ENCODE measurements around the gene SH3BGRL3. TPM values are rescaled to one million over a fixed set of nuclear protein-coding genes. Genes with fewer than 3 reads are reported as not detected.

Gene SH3BGRL3
- total and polyA plus RNA-seq, 2 of the 13 experiments (the other 11 are each of a cell fraction or from before 2014, with no cell fraction given), result 11.4 to 12.2 TPM

GRCh38 chr1:26300578-26301275 lies 20.8 kb downstream of the SH3BGRL3 start:
- BruUV-seq (replicated peaks), result no TSS peak
- no peak overlapping the region for H3K27ac ChIP-seq (ENCODE audit: extremely low read length, insufficient read depth, low read length)
- CTCF ChIA-PET (ENCODE audit: low intra/inter-chr PET ratio, low total read pairs), result no interaction called here

More at GRCh38 chr1:26300578-26301275, 20.8 kb downstream of the SH3BGRL3 start:
- Histone ChIP-seq H3K4me3 (replicated peaks in 1 of 3; ENCODE audit: insufficient read depth in 1 of 3, low read depth in 2 of 3, low read length in 3 of 3) (no peak overlapping the region), H2AFZ (ENCODE audit: low read length) (no peak overlapping the region), H3K9ac (ENCODE audit: insufficient read depth, low read depth, low read length) (no peak overlapping the region), H3K4me1 (ENCODE audit: insufficient read depth, low read length) (peaks cover 19% of the 10 kb centered on the region), H3K36me3 (replicated peaks in 1 of 2; ENCODE audit: control insufficient read depth in 1 of 2, insufficient read depth in 2 of 2, low read length in 2 of 2) (peaks cover 0 to under 1% of the 10 kb centered on the region in 2 experiments; a peak in 1 of 5 replicates), H3K79me2 (ENCODE audit: insufficient read depth, low read length) (no peaks in the 10 kb centered on the region), H3K9me3 (ENCODE audit: low read length) (no peaks in the 10 kb centered on the region), H3K4me2 (ENCODE audit: low read depth, low read length) (no peak overlapping the region), H3K27me3 (ENCODE audit: control insufficient read depth in 1 of 2, insufficient read depth in 2 of 2, low read length in 2 of 2) (no peaks in the 10 kb centered on the region), H4K20me1 (ENCODE audit: insufficient read depth, low read length) (no peaks in the 10 kb centered on the region)
- 93% methylated on average over 11 of the region's 11 CpGs for WGBS (ENCODE audit: low lambda C conversion rate)
- DNase-seq (ENCODE audit: low spot score) (no peak), FAIRE-seq (no peak), ATAC-seq (no peak)
- intact Hi-C loops (cut with micrococcal nuclease; ENCODE audit: unreplicated experiment) (no loop called here), in situ Hi-C loops (cut with HindIII; ENCODE audit: extremely low pct_ligation_motif_present, low pct_unique_long_range_greater_than_20kb) (no loop called here)
- POLR2A ChIA-PET, result no interaction called here
- TF ChIP-seq, protein P1, sequence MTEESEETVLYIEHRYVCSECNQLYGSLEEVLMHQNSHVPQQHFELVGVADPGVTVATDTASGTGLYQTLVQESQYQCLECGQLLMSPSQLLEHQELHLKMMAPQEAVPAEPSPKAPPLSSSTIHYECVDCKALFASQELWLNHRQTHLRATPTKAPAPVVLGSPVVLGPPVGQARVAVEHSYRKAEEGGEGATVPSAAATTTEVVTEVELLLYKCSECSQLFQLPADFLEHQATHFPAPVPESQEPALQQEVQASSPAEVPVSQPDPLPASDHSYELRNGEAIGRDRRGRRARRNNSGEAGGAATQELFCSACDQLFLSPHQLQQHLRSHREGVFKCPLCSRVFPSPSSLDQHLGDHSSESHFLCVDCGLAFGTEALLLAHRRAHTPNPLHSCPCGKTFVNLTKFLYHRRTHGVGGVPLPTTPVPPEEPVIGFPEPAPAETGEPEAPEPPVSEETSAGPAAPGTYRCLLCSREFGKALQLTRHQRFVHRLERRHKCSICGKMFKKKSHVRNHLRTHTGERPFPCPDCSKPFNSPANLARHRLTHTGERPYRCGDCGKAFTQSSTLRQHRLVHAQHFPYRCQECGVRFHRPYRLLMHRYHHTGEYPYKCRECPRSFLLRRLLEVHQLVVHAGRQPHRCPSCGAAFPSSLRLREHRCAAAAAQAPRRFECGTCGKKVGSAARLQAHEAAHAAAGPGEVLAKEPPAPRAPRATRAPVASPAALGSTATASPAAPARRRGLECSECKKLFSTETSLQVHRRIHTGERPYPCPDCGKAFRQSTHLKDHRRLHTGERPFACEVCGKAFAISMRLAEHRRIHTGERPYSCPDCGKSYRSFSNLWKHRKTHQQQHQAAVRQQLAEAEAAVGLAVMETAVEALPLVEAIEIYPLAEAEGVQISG (CRISPR knock-in tag; IDR thresholded peaks at IDR 0.05), result no peak
- TF ChIP-seq RCOR2 (CRISPR knock-in tag; IDR thresholded peaks at IDR 0.05) (no peak), ZNF138 (CRISPR knock-in tag; IDR thresholded peaks at IDR 0.05; ENCODE audit: low read depth) (no peak), ESRRA (CRISPR knock-in tag; IDR thresholded peaks at IDR 0.05; ENCODE audit: low read depth) (no peak), ATF1 (CRISPR knock-in tag; IDR thresholded peaks at IDR 0.05) (no peak), PHF5A (CRISPR knock-in tag; IDR thresholded peaks at IDR 0.05; ENCODE audit: low read depth, unreplicated experiment) (no peak), TERF1 (CRISPR knock-in tag; IDR thresholded peaks at IDR 0.05) (no peak), ZNF292 (CRISPR knock-in tag; IDR thresholded peaks at IDR 0.05; ENCODE audit: borderline replicate concordance, low read depth) (no peak), PITX1 (CRISPR knock-in tag; IDR thresholded peaks at IDR 0.05) (no peak), SOX6 (IDR thresholded peaks at IDR 0.05) (no peak), SOX6 (CRISPR knock-in tag; IDR thresholded peaks at IDR 0.05) (no peak), ZNF644 (CRISPR knock-in tag; IDR thresholded peaks at IDR 0.05; ENCODE audit: low read depth) (no peak), ZNF17 (CRISPR knock-in tag; IDR thresholded peaks at IDR 0.05) (no peak), TOE1 (CRISPR knock-in tag; IDR thresholded peaks at IDR 0.05) (no peak)
- TF ChIP-seq, protein P2, sequence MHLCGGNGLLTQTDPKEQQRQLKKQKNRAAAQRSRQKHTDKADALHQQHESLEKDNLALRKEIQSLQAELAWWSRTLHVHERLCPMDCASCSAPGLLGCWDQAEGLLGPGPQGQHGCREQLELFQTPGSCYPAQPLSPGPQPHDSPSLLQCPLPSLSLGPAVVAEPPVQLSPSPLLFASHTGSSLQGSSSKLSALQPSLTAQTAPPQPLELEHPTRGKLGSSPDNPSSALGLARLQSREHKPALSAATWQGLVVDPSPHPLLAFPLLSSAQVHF (CRISPR knock-in tag; IDR thresholded peaks at IDR 0.05), result no peak
